Brain microvascular endothelial cell (primary cell): ENCODE data around the gene ZBTB20.

Source experiments
- DNase-seq: peaks from one replicate; pipeline ENCODE4 v3.0.0-alpha.2; 2020
- H3K27ac ChIP-seq: fragments of 250-450 bp; sonication (Bioruptor Pico); 2 replicates; pipeline ENCODE4 v1.5.1; 2020; ENCODE audit warnings: mild to moderate bottlenecking, moderate library complexity
- H3K27me3 ChIP-seq: fragments of 250-450 bp; sonication (Bioruptor Pico); replicated peaks from 2 replicates; pipeline ENCODE4 v1.5.1; 2020; ENCODE audit warnings: mild to moderate bottlenecking
- H3K36me3 ChIP-seq: fragments of 250-450 bp; sonication (Bioruptor Pico); replicated peaks from 2 replicates; pipeline ENCODE4 v1.5.1; 2020; ENCODE audit warnings: mild to moderate bottlenecking
- H3K4me3 ChIP-seq: 2 replicates; pipeline ENCODE4 v1.5.1; 2011; ENCODE audit warnings: low read depth, mild to moderate bottlenecking, control low read depth, low read length, moderate library complexity
- in situ Hi-C: cut with HindIII; loops from 2 replicates; pipeline ENCODE4 v1.10.0; 2017; ENCODE audit warnings: low sequenced_read_pairs, low pct_ligation_motif_present
- TF ChIP-seq, protein P1 (sequence below): IDR thresholded peaks from 2 replicates; pipeline ENCODE4 v1.5.1; 2011; ENCODE audit warnings: low read depth, mild to moderate bottlenecking, moderate library complexity, low read length, control low read depth, inconsistent platforms; ENCODE audit errors: missing control alignments

ZBTB20 gene

DNA sequence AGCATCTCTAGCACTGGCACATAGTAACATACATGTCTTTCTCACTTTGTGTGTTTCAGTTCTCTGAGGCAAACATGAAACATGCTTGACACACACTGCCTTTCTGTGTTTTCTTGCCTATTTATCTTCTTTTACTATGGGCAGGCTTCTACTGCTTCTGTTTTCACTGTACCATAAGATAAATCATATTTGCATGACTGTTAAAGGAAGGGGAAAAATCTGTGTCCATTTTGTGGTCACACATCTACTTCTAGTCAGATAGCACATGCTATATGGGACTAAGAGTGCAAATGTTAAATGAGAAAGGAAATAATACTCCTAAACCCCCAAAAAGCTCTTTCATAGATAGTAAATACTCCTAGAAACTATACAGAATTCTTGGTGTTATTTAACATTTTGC lies 386.4 kb downstream of the ZBTB20 start:
- in situ Hi-C loops: no loop called here
- Histone ChIP-seq H3K36me3 (no peaks in the 10 kb centered on the region), H3K4me3 (no peak overlapping the region), H3K27ac (no peak overlapping the region), H3K27me3 (no peaks in the 10 kb centered on the region)
- DNase-seq: no peak
- TF ChIP-seq, protein P1, sequence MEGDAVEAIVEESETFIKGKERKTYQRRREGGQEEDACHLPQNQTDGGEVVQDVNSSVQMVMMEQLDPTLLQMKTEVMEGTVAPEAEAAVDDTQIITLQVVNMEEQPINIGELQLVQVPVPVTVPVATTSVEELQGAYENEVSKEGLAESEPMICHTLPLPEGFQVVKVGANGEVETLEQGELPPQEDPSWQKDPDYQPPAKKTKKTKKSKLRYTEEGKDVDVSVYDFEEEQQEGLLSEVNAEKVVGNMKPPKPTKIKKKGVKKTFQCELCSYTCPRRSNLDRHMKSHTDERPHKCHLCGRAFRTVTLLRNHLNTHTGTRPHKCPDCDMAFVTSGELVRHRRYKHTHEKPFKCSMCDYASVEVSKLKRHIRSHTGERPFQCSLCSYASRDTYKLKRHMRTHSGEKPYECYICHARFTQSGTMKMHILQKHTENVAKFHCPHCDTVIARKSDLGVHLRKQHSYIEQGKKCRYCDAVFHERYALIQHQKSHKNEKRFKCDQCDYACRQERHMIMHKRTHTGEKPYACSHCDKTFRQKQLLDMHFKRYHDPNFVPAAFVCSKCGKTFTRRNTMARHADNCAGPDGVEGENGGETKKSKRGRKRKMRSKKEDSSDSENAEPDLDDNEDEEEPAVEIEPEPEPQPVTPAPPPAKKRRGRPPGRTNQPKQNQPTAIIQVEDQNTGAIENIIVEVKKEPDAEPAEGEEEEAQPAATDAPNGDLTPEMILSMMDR: no peak

DNA sequence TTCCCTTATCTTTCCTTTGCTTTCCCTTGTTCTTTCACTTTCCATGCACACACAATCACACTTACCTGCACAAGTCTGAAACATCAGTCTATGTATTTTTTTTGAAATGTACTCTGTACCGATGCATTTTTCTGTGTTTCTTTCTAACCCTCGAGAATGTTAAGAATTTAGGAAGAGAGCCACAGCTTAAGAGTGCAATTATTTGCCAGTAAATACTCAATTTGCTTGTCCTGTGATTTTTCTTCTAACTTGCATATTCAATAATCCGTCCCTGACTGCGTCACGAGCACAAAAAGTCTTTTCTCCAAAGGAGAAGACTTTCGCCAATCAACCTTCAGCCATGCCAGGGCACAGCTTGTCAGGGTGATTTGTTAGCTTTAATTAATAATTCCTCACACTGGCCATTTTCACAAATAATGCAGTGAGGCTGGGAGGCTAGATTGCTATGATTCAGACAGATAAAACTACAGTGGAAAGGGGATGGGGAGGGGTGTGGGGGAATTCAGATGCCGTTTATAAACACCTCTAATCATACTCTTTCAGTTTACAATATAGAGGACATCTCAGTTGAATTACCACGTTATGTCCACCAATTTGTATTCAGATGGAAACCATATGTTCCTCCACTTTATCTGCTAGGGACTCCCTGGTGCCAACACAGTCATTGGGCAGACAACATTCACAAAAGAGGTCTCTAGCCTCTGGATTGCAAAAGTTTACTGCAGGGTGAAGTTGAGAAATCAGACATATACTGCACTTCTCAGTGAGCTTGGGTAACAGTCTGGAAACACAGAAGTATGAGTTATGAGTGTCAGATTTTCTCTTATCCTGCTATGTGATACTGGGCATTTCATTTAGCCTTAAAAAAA lies 388.0 kb downstream of the ZBTB20 start:
- Histone ChIP-seq H3K36me3 (no peaks in the 10 kb centered on the region), H3K27ac (no peak overlapping the region), H3K4me3 (peak overlapping the region; percentile 33), H3K27me3 (no peaks in the 10 kb centered on the region)
- in situ Hi-C loops: no loop called here
- TF ChIP-seq, protein P1: no peak
- DNase-seq: no peak

- H3K27ac ChIP-seq: no peak overlapping the region
- TF ChIP-seq, protein P1: no peak
- H3K27me3 ChIP-seq: no peaks in the 10 kb centered on the region
- in situ Hi-C loops: no loop called here
- H3K36me3 ChIP-seq: no peaks in the 10 kb centered on the region
- H3K4me3 ChIP-seq: no peak overlapping the region
- DNase-seq: no peak
Observed at GRCh38 chr3:114756506-114757279, 390.4 kb downstream of the ZBTB20 start.

DNA sequence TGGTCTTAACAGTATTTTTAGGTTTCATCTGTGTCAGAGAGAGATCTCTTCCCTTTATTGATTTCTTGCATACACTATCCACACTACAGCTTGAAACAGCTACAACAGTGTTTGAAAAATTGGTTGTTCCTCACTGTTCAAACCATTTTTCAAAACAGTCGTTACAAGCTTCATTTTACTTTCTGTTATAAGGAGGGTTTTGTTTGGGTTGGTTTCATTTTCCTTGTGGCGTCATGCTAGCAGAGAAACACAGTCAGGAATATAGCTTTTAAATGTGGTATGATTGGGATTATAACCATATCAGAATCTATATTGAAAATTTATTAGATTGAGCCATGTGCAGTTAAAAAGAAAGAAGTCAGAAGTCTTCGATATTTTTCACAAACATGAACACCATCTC lies 400.6 kb downstream of the ZBTB20 start:
- no peaks in the 10 kb centered on the region for H3K36me3 ChIP-seq
- no peaks in the 10 kb centered on the region for H3K27me3 ChIP-seq
- H3K27ac ChIP-seq: no peak overlapping the region
- no peak for DNase-seq
- in situ Hi-C loops: no loop called here
- TF ChIP-seq, protein P1: no peak
- H3K4me3 ChIP-seq: no peak overlapping the region

- Histone ChIP-seq H3K27me3 (no peaks in the 10 kb centered on the region), H3K36me3 (no peaks in the 10 kb centered on the region), H3K4me3 (no peak overlapping the region), H3K27ac (no peak overlapping the region)
- DNase-seq: peak; percentile 27
- TF ChIP-seq, protein P1: no peak
- in situ Hi-C loops: no loop called here
Observed at GRCh38 chr3:114745322-114746240, 401.5 kb downstream of the ZBTB20 start.
